Measurements from ENCODE around the gene RIMS3. TPM values are rescaled to one million over a fixed set of nuclear protein-coding genes. Genes with fewer than 3 reads are reported as not detected.

Gene RIMS3
- total RNA-seq, 1 experiment from 2014 or later: 20.7 TPM

DNA sequence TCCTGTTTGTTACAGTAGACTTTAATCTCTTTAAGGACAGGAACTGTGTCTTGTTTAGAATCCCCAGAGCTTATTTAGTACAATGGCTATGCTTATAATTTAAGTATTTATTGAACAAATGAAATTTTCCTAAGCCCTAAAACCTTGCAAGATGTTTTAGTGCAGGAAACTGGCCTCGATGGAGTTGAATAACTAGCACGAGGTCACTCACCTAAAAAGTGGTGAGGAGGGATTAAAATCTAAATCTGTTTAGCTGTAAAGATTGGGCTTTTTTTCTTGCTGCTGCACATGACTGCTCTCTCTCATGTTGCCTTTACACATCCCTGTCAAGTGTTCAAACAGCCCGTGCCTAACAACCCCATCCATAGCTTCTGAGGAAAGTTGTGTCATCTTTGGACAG lies 36.2 kb upstream of the RIMS3 start:
- no peak for DNase-seq
- H3K27me3 ChIP-seq (ENCODE audit: control insufficient read depth, insufficient read depth, low read length): no peaks in the 10 kb centered on the region
- H3K4me3 ChIP-seq (ENCODE audit: insufficient read depth, low read depth, low read length): no peak overlapping the region
- no peaks in the 10 kb centered on the region for H3K36me3 ChIP-seq (replicated peaks; ENCODE audit: control insufficient read depth, insufficient read depth, low read length)

DNA sequence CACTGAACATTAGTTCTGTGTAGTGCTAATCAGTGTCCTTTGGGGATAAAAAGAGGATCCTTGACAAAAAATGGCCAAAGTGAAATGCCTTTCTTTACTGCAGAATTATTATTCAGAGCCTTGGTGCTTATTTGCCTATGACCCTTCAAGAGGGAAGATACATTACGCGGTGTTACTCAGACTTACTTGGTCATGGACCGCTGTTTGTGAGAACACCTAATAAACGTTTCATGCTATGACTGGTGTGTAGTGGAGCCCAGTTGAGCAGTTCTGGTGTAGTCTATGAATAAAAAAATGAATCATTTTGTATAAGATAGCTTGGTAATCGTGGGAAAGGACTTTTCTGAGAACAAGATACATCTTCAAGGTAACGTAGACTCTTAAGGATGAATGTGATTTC lies 34.3 kb upstream of the RIMS3 start:
- DNase-seq: no peak
- no peak overlapping the region for H3K4me3 ChIP-seq (ENCODE audit: insufficient read depth, low read depth, low read length)
- H3K36me3 ChIP-seq (replicated peaks; ENCODE audit: control insufficient read depth, insufficient read depth, low read length): no peaks in the 10 kb centered on the region
- H3K27me3 ChIP-seq (ENCODE audit: control insufficient read depth, insufficient read depth, low read length): no peaks in the 10 kb centered on the region

DNA sequence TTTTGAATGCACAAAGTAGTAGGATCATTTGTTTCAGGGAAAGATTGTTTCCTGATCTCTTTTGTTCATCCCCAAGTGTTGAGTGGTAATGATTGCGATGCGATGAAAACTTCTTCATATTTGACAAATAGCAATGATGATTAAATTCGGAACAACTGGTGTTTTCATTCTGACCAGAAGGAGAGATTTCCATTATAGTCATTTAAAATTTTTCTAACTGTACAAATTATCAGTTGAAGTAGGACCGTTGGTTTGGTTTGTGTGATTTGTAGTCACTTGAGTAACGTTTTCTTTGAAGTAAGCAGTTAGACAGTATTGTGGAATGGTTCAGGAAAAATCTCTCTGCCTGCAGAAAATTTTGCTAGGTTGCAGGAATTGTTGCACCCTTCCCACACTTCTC lies 32.0 kb upstream of the RIMS3 start:
- no peaks in the 10 kb centered on the region for H3K36me3 ChIP-seq (replicated peaks; ENCODE audit: control insufficient read depth, insufficient read depth, low read length)

DNA sequence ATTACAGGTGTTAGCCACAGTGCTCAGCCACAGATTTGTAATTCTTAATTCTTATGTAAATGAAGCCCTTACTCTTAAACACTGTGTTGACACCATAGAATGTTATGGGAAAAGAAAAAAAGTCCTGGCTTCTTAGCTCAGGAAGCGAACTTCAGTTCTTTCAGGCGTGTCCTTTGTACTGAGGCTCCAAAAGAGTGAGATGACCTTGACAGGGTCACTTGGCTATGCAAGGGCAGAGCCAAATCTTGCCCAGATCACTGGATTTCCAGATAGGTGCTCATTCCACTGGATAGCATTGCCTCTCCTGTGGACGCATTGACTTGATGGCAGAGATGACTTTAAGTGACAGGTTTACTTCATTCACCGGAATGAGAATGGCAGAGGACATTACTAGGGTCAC lies 30.8 kb upstream of the RIMS3 start:
- H3K27me3 ChIP-seq (ENCODE audit: control insufficient read depth, insufficient read depth, low read length): no peaks in the 10 kb centered on the region

More for the DNA sequence above, 32.0 kb upstream of the RIMS3 start:
- Histone ChIP-seq H3K27me3 (ENCODE audit: control insufficient read depth, insufficient read depth, low read length) (no peaks in the 10 kb centered on the region), H3K4me3 (ENCODE audit: insufficient read depth, low read depth, low read length) (no peak overlapping the region)
- DNase-seq: no peak

DNA sequence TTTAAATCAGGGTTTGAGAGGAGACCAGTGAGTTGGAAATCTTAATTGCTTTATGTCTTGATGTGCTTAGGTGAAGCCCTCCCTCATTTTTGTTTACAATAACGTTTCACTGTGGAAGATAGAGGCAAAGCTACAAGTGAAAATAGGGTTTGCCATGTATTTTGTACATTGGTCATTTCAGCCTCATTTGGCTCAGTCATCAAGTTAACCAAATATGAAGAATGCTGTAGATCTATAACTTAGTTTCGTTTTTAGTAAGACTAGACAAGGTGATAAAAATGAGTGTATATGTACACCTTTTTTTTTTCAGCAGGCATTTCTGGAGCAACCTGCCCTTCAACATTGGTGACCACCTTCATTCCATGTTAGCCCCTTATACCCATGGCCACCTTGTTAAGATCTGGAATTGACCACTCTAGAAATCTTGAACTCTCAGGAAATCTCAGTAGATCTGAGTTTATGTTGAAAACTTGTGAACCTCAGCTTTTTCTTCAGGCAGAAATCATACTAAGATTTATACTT lies 28.9 kb upstream of the RIMS3 start:
- Histone ChIP-seq H3K4me3 (ENCODE audit: insufficient read depth, low read depth, low read length) (no peak overlapping the region), H3K27me3 (ENCODE audit: control insufficient read depth, insufficient read depth, low read length) (no peaks in the 10 kb centered on the region), H3K36me3 (replicated peaks; ENCODE audit: control insufficient read depth, insufficient read depth, low read length) (no peaks in the 10 kb centered on the region)
- DNase-seq: no peak

More for the DNA sequence above, 30.8 kb upstream of the RIMS3 start:
- H3K36me3 ChIP-seq (replicated peaks; ENCODE audit: control insufficient read depth, insufficient read depth, low read length): no peaks in the 10 kb centered on the region
- no peak for DNase-seq
- no peak overlapping the region for H3K4me3 ChIP-seq (ENCODE audit: insufficient read depth, low read depth, low read length)

DNA sequence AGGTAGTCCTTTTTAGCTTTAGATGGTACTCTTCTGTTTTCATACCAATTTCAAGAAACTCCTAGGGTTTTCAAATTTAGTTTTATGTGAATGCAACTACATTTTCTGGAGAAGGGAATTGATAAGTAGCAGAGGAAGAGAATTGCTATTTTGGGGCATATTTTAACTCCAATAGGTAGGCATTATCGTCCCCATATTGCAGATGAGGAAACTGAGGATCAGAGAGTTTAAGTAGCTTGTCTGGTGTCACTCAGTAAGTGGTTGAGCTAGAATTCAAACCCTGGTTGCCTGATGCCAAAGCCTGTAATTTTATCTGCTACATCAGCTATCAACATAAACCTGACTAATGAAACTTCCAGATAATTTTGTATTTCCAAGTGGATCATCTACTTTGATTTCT lies 27.9 kb upstream of the RIMS3 start:
- Histone ChIP-seq H3K27me3 (ENCODE audit: control insufficient read depth, insufficient read depth, low read length) (no peaks in the 10 kb centered on the region), H3K36me3 (replicated peaks; ENCODE audit: control insufficient read depth, insufficient read depth, low read length) (no peaks in the 10 kb centered on the region), H3K4me3 (ENCODE audit: insufficient read depth, low read depth, low read length) (no peak overlapping the region)
- DNase-seq: no peak

DNA sequence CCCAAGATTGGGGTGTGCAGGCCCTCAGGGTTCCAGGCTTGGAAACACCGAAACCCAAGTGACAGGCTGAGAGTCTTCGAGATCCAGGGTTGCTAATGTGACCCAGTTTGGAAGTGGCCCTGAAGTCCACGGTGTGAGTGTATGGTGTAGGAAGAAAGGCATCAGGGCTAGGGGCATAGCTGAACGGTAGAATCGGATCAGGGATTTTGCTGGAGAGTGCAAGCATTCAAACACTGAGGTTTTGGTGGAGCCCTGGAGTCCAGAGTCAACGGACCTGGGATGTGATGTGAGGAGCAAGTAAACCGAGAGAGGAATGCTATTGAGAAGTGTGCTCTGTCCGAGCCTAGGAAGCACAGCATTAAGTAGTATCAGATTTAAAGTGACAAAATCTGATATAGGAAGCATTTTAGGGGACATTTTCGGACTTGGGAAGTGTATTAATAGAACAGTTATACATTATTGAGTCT lies 27.0 kb upstream of the RIMS3 start:
- peak overlapping the region; percentile 95 for H3K4me3 ChIP-seq (ENCODE audit: insufficient read depth, low read depth, low read length)
- no peaks in the 10 kb centered on the region for H3K36me3 ChIP-seq (replicated peaks; ENCODE audit: control insufficient read depth, insufficient read depth, low read length)
- no peaks in the 10 kb centered on the region for H3K27me3 ChIP-seq (ENCODE audit: control insufficient read depth, insufficient read depth, low read length)
- no peak for DNase-seq

DNA sequence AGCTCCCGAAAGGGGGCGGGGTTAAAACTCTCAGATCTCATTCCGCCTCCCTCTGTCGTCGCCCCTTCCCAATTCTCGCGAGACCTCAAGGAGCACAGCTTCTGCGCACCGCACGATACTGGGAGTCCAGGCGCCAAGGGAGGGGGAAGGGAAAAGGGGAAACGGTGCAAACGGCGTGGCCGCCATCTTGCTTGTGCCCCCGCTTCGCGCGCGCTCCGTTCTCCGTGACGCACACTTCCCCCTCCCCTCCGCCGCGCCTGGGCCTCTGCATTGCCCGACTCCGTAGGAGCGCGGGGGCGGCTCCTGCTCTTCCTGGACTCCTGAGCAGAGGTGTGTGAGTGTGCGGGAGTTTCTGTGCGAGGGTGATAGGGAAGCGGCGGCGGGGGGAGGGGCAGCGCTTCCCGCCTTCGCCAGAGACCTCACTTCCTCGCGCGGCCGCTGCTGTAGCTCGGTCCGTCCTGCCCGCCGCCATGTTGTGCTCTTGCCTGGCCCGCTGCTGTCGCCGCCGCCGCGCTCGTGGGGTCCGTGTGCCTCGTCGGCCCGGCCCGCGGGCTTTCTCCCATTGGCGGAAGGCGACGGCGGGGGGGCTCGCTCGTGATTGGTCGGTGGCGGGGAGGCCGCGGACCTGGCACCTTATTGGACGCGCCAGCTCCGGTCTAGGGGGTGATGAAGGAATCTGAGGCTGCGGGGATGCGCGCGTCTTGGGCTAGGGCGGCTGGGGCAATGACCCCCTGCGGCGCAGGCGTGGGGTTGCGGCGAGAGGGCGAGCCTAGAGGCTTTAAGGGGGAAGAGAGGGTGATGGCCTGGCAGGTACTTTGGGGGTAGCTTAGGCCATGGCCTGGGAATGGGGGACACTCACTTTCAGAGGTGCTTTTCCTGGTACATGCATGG lies 26.3 kb upstream of the RIMS3 start, which contains the start of gene NFYC:
TSS of gene NFYC (plus strand) at position 167 of the 891 bp plus-strand sequence. CDS start 47,140 bp downstream, outside the sequence.
- Histone ChIP-seq H3K4me3 (ENCODE audit: insufficient read depth, low read depth, low read length) (peak within 1 kb of the TSS; percentile 95), H3K27me3 (ENCODE audit: control insufficient read depth, insufficient read depth, low read length) (no peaks in the 10 kb centered on the region), H3K36me3 (replicated peaks; ENCODE audit: control insufficient read depth, insufficient read depth, low read length) (no peaks in the 10 kb centered on the region)
- DNase-seq: peak; percentile 96

DNA sequence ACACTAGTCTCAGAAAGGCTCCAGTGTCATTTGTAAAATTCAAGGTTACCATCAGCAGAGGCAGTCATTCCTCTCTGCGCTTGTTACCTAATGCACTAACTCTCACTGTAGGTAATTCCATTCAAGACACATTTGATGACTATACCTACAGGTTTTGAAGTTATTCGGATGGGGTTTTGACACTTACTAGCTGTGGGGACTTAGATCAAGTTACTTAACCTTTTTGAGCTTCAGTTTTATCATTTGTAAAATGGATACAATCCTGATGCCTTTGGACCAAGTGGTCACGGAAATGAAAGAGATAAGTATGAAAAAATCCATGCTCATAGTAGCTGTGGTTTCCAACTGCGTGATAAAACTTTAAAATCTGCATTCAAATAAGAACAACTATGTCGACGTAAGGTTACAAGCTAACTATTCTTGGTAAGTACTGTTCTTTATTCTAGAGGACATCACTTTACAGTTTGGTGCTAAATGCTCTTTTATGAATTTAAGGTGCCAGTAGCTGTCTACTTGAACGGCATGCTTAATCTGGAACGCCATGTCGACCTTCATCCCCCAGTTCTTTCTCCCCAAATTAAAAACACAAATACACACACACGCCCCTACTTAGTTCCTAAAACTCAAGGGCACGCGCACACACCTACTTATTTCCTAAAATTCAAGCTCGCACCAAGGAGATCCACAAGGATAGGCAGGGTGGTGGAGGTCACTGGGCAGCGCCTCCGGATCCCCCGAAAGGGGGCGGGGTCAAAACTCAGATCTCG lies 25.5 kb upstream of the RIMS3 start:
- H3K27me3 ChIP-seq (ENCODE audit: control insufficient read depth, insufficient read depth, low read length): no peaks in the 10 kb centered on the region
- H3K4me3 ChIP-seq (ENCODE audit: insufficient read depth, low read depth, low read length): peak overlapping the region; percentile 95
- no peaks in the 10 kb centered on the region for H3K36me3 ChIP-seq (replicated peaks; ENCODE audit: control insufficient read depth, insufficient read depth, low read length)
- no peak for DNase-seq

DNA sequence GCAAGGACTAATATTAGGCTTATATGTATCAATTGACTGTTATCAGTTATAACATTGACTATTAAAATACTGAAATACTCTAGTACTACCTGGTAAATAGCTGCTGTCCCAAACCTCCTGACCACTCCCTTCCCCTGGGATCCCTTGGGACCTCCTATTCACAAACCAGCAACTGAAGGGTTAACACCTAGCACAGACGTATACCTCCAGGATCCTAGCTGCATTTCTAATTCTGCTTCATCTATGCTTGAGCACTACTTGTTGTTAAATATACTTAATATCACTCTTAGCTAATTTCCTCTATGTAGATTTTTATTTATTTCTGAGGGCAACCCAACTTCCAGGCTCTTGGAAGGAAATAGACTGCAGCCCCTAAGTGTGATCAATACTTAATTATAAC lies 24.3 kb upstream of the RIMS3 start:
- H3K27me3 ChIP-seq (ENCODE audit: control insufficient read depth, insufficient read depth, low read length): no peaks in the 10 kb centered on the region
- no peaks in the 10 kb centered on the region for H3K36me3 ChIP-seq (replicated peaks; ENCODE audit: control insufficient read depth, insufficient read depth, low read length)
- DNase-seq: no peak
- no peak overlapping the region for H3K4me3 ChIP-seq (ENCODE audit: insufficient read depth, low read depth, low read length)

DNA sequence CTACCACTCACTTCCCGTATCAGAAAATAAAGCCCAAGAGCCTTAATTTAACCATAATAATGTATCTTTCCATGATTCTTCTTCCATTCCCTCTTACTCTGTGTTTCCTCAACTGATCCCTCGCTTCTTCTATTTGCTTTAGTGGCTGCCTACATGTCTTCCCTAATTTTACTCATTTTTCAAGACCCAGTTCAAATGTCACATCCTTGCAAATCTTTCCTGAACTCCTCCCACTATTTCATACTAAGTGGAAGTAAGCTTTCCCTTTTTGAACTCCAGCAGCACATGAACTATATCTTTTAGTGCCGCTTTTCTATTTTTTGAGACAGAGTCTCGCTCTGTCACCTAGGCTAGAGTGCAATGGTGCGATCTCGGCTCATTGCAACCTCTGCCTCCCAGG lies 22.2 kb upstream of the RIMS3 start:
- Histone ChIP-seq H3K4me3 (ENCODE audit: insufficient read depth, low read depth, low read length) (no peak overlapping the region), H3K27me3 (ENCODE audit: control insufficient read depth, insufficient read depth, low read length) (no peaks in the 10 kb centered on the region)
- DNase-seq: no peak

DNA sequence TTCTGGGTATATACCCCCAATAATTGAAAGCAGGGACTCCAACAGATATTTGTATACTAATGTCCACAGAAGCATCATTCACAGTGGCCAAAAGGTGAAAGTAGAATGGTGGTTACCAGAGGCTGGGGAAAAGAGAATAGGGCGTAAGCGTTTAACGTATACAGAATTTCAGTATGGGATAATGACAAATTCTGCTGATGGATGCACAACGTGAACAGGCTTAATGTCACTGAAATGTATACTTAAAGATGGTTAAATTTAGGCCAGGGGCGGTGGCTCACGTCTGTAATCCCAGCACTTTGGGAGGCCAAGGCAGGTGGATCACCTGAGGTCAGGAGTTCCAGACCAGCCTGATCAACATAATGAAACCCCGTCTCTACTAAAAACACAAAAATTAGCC lies 21.6 kb upstream of the RIMS3 start:
- H3K36me3 ChIP-seq (replicated peaks; ENCODE audit: control insufficient read depth, insufficient read depth, low read length): no peaks in the 10 kb centered on the region
- no peak overlapping the region for H3K4me3 ChIP-seq (ENCODE audit: insufficient read depth, low read depth, low read length)
- H3K27me3 ChIP-seq (ENCODE audit: control insufficient read depth, insufficient read depth, low read length): no peaks in the 10 kb centered on the region
- no peak for DNase-seq

More for the DNA sequence above, 22.2 kb upstream of the RIMS3 start:
- H3K36me3 ChIP-seq (replicated peaks; ENCODE audit: control insufficient read depth, insufficient read depth, low read length): no peaks in the 10 kb centered on the region

DNA sequence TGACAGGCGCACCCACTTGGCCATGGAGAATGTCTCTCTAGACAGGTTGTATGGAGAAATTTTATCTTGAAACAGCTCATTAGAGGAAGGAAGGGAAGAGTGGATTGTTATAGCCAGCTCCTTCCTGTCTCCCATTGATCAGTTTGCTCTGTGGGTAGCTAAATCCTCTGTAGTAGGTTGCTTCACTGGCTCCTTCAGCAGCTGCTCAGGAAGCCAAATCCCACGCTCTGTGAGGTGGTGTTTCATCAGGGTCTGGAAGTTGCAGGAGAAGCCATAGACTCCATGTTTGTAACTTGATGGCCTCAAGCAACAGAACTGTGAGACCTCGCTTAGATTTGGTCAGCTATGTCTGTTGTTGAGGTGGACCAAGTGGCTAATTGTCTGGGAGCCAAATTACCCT lies 19.2 kb upstream of the RIMS3 start:
- no peak for DNase-seq
- no peaks in the 10 kb centered on the region for H3K27me3 ChIP-seq (ENCODE audit: control insufficient read depth, insufficient read depth, low read length)
- H3K4me3 ChIP-seq (ENCODE audit: insufficient read depth, low read depth, low read length): no peak overlapping the region
- H3K36me3 ChIP-seq (replicated peaks; ENCODE audit: control insufficient read depth, insufficient read depth, low read length): no peaks in the 10 kb centered on the region

DNA sequence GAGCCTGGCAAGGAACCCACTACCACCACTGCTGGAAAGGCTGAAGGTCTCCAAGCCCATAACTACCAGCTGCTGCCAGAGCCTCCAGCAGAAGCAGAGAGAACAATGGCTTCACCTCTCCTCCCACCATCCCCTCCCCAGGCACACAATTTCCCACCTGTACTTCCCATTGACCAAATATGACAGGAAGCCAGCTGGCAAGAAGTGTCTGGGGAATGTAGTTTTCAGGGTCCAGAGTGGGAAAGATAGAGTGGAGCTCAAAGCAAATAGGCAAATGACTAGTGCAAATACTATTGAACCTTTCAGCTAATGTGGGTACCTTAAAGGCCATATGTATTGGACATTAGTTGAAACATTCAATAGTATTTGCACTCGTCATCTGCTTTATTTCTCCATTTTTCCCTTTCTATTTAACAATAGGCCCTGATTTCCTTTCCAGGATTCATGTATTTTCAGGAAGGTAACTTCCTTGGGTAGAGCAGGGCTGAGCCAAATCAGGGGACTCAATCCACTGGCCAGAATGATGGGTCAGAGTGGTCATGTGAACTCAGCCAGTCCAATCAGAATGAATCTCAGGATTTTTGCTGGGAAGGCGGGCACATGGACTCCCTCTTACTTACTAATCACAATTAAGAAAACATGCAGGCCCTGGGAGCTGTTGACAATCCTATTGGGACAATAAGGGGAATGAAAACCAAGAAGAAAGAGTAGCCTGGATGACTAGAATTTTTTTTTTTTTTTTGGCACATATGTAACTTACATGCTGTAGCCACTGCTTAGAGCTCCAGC lies 13.9 kb upstream of the RIMS3 start:
- H3K4me3 ChIP-seq (ENCODE audit: insufficient read depth, low read depth, low read length): no peak overlapping the region
- H3K36me3 ChIP-seq (replicated peaks; ENCODE audit: control insufficient read depth, insufficient read depth, low read length): no peaks in the 10 kb centered on the region
- no peaks in the 10 kb centered on the region for H3K27me3 ChIP-seq (ENCODE audit: control insufficient read depth, insufficient read depth, low read length)
- no peak for DNase-seq
